ENCODE results near the gene TSPAN12.

Gene TSPAN12

DNA sequence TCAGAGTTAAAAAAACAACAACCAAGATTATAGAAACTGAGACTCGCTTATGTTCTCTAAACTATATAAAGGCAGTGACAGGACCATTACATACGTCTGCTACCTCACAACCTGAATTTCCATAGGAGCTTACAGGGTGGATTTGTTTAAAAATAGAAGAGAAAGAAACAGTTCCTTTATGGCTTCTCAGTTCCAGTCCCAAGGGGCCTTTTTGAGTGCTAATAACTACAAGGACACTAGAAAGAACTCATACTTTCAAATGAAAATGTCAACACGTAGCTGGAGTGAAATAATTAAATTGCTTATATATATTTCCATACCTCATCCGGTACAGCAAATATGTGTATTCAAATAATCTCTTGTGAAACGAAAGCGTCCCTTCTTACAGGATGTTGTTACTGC is 19.7 kb downstream of the TSPAN12 start:
- Histone ChIP-seq H3K36me3 (ENCODE audit: control insufficient read depth, insufficient read depth, low read length) (no peaks in the 10 kb centered on the region), H3K4me3 (ENCODE audit: low read length) (no peak overlapping the region), H3K4me1 (ENCODE audit: control insufficient read depth, insufficient read depth, low read length) (peaks cover 15% of the 10 kb centered on the region), H3K9me3 (ENCODE audit: control insufficient read depth, low read length) (no peaks in the 10 kb centered on the region), H3K27me3 (ENCODE audit: control insufficient read depth, insufficient read depth, low read length) (no peaks in the 10 kb centered on the region), H3K9ac (ENCODE audit: low read length) (no peak overlapping the region)

DNA sequence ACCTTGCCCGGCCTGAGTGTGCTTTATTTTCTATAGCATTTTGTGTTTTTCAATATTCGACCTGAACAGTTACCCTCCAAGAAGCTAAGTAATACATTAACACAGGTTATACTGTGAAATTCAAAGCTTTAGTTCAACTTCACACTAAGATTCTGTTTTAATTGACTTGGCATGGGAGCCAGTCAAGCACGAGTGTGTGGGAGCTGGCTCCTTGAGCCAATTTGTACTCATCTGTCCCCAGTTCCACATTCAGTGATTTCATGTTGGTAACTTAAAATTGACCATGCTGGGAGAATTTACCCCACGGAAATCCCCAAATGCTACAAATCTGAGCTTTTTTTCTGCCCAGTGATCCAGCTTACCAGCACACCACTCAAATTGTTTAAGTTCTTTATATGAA is 20.3 kb downstream of the TSPAN12 start:
- peaks cover 15% of the 10 kb centered on the region for H3K4me1 ChIP-seq (ENCODE audit: control insufficient read depth, insufficient read depth, low read length)

DNA sequence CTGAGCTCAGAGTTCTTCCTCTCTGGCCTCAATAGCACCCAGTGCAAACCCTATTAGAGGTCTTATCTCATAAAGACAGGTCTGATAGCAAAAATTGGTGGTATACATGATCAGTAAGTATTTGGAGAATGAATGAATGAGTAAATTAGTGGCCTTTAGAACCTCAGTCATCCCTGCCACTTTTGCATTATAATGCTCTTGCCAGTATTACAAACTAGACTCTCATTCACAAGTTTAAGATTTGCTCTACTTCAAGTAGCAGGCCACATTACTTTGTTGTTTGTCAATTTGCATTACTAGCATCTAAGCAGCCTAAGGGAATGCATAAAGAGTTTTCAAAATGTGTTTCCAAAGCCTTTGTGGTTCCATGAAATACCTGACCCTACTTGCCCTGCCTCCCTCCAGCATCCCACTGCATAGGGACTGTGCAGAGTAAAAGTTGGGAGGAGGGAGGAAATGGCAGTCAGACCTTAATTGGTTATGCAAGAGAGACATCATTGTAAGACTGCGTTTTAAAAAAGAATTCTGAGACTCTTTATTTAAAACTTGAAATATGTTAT is 21.3 kb downstream of the TSPAN12 start:
- H3K27me3 ChIP-seq (ENCODE audit: control insufficient read depth, insufficient read depth, low read length): no peaks in the 10 kb centered on the region
- no peak overlapping the region for H3K4me3 ChIP-seq (ENCODE audit: low read length)
- no peak overlapping the region for H3K9ac ChIP-seq (ENCODE audit: low read length)
- no peaks in the 10 kb centered on the region for H3K36me3 ChIP-seq (ENCODE audit: control insufficient read depth, insufficient read depth, low read length)
- H3K9me3 ChIP-seq (ENCODE audit: control insufficient read depth, low read length): no peaks in the 10 kb centered on the region
- H3K4me1 ChIP-seq (ENCODE audit: control insufficient read depth, insufficient read depth, low read length): peaks cover 6% of the 10 kb centered on the region

More for the DNA sequence above, 20.3 kb downstream of the TSPAN12 start:
- Histone ChIP-seq H3K4me3 (ENCODE audit: low read length) (no peak overlapping the region), H3K9me3 (ENCODE audit: control insufficient read depth, low read length) (no peaks in the 10 kb centered on the region), H3K27me3 (ENCODE audit: control insufficient read depth, insufficient read depth, low read length) (no peaks in the 10 kb centered on the region), H3K36me3 (ENCODE audit: control insufficient read depth, insufficient read depth, low read length) (no peaks in the 10 kb centered on the region), H3K9ac (ENCODE audit: low read length) (no peak overlapping the region)

DNA sequence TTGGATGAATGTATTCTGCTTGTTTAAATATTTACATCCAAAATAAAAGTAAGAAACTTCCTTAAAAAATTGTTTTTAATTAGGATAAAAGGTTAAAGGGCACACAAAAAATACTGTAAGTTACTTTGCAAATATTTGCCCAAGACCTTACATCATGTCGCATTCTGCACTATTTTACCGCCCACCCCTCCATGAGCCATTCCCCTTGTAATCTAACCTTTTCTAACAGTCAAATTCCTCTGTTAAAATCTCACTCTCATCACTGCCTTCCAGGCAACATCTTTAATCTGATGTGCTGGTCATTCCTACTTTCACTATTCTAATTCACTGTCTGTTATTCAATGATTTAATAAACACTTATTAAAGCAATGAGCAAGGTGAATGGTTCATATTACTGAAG is 23.2 kb downstream of the TSPAN12 start:
- H3K9me3 ChIP-seq (ENCODE audit: control insufficient read depth, low read length): no peaks in the 10 kb centered on the region
- no peaks in the 10 kb centered on the region for H3K36me3 ChIP-seq (ENCODE audit: control insufficient read depth, insufficient read depth, low read length)
- H3K9ac ChIP-seq (ENCODE audit: low read length): no peak overlapping the region
- no peak overlapping the region for H3K4me3 ChIP-seq (ENCODE audit: low read length)
- H3K4me1 ChIP-seq (ENCODE audit: control insufficient read depth, insufficient read depth, low read length): peaks cover 5% of the 10 kb centered on the region
- H3K27me3 ChIP-seq (ENCODE audit: control insufficient read depth, insufficient read depth, low read length): no peaks in the 10 kb centered on the region

DNA sequence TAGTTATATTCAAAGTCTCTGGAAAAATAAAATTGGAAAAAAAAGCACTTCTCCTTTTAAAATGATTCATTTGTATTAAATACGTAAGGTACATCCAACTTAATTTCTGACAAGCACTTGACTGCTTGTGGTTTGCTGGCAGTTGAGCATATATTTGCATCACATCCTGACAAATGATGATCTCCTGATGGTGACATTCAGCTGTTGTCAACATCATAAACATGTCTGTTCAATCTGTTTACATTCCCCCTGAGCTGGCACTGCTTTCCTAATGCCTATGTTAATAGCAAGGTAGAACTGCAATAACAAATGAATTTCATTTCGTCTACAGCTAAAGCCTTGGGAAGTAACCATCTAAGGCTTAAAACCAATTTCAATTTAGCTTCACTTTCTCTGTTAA is 24.4 kb downstream of the TSPAN12 start:
- Histone ChIP-seq H3K27me3 (ENCODE audit: control insufficient read depth, insufficient read depth, low read length) (no peaks in the 10 kb centered on the region), H3K9me3 (ENCODE audit: control insufficient read depth, low read length) (no peaks in the 10 kb centered on the region), H3K9ac (ENCODE audit: low read length) (no peak overlapping the region), H3K36me3 (ENCODE audit: control insufficient read depth, insufficient read depth, low read length) (no peaks in the 10 kb centered on the region), H3K4me1 (ENCODE audit: control insufficient read depth, insufficient read depth, low read length) (peaks cover 5% of the 10 kb centered on the region), H3K4me3 (ENCODE audit: low read length) (no peak overlapping the region)

DNA sequence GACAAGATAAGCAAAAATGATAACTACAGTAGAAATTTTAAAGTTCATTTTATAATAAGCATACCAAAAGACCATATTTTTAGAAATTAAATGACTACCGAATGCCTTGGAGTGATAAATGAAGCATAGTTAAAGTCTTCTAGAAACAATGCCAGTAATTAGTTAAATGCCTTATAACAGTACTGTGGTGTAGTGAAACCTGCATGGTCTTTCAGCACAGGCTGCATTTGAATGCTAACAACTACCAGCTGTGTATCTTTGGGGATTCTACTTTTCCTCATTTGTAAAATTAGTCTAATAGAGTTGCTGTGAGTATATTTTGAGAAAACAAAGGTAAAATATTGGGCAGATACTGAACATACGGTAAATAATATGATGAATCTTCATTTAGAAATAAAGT is 25.1 kb downstream of the TSPAN12 start:
- no peak overlapping the region for H3K4me3 ChIP-seq (ENCODE audit: low read length)
- no peaks in the 10 kb centered on the region for H3K36me3 ChIP-seq (ENCODE audit: control insufficient read depth, insufficient read depth, low read length)
- H3K9me3 ChIP-seq (ENCODE audit: control insufficient read depth, low read length): no peaks in the 10 kb centered on the region
- H3K27me3 ChIP-seq (ENCODE audit: control insufficient read depth, insufficient read depth, low read length): no peaks in the 10 kb centered on the region
- H3K9ac ChIP-seq (ENCODE audit: low read length): no peak overlapping the region
- peaks cover 5% of the 10 kb centered on the region for H3K4me1 ChIP-seq (ENCODE audit: control insufficient read depth, insufficient read depth, low read length)

DNA sequence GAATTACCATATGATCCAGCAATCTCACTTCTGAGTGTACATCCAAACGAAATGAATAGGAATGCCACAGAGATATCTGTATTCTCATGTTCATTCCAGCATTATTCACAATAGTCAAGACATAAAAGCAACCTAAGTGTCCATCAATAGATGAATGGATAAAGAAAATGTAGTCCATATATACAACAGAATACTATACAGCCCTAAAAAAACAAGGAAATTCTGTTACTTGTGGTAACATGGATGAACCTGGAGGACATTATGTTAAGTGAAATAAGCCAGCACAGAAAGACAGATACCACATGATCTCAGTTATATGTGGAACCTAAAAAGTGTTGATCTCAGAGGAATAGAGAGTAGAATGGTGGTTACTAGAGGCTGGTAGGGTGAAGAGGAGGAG is 26.7 kb downstream of the TSPAN12 start:
- Histone ChIP-seq H3K9ac (ENCODE audit: low read length) (no peak overlapping the region), H3K27me3 (ENCODE audit: control insufficient read depth, insufficient read depth, low read length) (no peaks in the 10 kb centered on the region), H3K9me3 (ENCODE audit: control insufficient read depth, low read length) (no peaks in the 10 kb centered on the region), H3K36me3 (ENCODE audit: control insufficient read depth, insufficient read depth, low read length) (no peaks in the 10 kb centered on the region), H3K4me1 (ENCODE audit: control insufficient read depth, insufficient read depth, low read length) (peaks cover 5% of the 10 kb centered on the region), H3K4me3 (ENCODE audit: low read length) (no peak overlapping the region)

DNA sequence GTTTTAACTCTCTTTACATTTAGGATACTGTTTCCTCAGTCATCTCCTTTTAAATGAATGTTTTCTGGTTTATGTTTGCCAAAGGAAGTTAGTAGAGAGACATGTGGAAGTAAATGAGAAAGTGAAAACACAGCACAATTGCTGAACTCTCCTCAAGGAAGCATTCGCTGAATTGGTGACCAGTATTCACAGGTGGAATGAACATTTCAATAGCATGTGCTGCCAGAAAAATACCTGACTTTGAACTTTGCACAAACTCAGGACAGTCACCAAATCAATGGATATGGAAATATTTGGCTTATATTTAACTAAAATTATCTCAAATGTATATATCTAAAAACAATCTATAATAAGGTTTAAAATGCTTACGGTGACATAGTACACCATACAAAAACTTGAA is 28.5 kb downstream of the TSPAN12 start:
- Histone ChIP-seq H3K4me1 (ENCODE audit: control insufficient read depth, insufficient read depth, low read length) (peaks cover 5% of the 10 kb centered on the region), H3K9ac (ENCODE audit: low read length) (no peak overlapping the region), H3K27me3 (ENCODE audit: control insufficient read depth, insufficient read depth, low read length) (no peaks in the 10 kb centered on the region), H3K9me3 (ENCODE audit: control insufficient read depth, low read length) (no peaks in the 10 kb centered on the region), H3K4me3 (ENCODE audit: low read length) (no peak overlapping the region), H3K36me3 (ENCODE audit: control insufficient read depth, insufficient read depth, low read length) (no peaks in the 10 kb centered on the region)

DNA sequence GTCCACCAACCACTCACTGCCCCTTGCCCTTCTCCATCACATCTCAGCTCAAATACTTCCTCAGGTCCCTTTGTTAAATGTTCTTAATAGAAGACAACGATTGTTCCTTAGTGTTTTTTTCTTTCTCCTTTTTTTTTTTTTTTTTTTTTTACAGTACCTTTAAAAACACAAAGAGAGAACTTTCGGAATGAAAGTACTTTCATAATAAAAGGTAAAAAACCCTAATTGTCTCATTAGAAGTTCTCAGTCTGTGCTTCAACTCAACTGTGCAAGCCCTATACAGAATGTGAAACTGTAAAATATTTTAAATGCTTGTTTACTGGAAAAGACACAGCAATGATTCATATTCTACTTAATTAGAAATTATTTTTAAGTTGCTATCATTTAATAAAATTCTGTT is 29.4 kb downstream of the TSPAN12 start:
- Histone ChIP-seq H3K9me3 (ENCODE audit: control insufficient read depth, low read length) (no peaks in the 10 kb centered on the region), H3K27me3 (ENCODE audit: control insufficient read depth, insufficient read depth, low read length) (no peaks in the 10 kb centered on the region), H3K36me3 (ENCODE audit: control insufficient read depth, insufficient read depth, low read length) (no peaks in the 10 kb centered on the region), H3K4me1 (ENCODE audit: control insufficient read depth, insufficient read depth, low read length) (no peaks in the 10 kb centered on the region), H3K9ac (ENCODE audit: low read length) (no peak overlapping the region), H3K4me3 (ENCODE audit: low read length) (no peak overlapping the region)

DNA sequence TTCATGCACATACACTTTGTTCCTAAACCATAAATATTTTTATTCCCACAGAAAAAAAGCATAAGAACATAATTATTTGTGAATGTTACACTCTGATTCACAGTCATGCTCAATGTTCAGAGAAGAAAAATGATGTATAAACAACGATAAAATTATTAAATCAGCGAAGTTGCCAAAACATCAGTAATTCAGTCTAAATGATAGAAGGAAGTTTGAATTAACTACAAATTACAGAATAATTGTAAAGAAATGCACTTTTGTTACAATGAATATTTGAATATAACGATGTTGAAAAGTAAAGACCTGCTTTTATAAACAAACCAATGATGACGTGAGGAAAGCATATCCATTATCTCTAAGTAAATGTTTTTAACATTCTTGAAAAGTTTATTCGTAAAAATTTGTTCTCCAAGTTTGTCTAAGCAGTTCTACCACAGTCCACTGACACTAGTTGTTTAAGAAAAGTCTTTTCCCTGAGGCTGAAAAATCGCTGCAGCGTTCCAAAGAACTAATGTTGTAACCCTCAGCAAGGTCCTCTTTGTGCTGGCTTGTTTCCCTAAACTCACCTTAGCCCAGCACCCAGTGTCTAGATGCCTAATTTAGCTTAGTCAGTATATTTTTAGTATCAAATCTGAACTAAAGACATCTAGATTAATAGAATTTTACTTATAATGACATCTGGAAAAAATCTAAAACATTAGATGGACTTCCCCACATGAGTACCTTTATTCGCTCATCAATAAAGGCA is 30.4 kb downstream of the TSPAN12 start:
- H3K9me3 ChIP-seq (ENCODE audit: control insufficient read depth, low read length): no peaks in the 10 kb centered on the region
- no peak overlapping the region for H3K9ac ChIP-seq (ENCODE audit: low read length)
- H3K4me3 ChIP-seq (ENCODE audit: low read length): no peak overlapping the region
- H3K4me1 ChIP-seq (ENCODE audit: control insufficient read depth, insufficient read depth, low read length): no peaks in the 10 kb centered on the region
- H3K27me3 ChIP-seq (ENCODE audit: control insufficient read depth, insufficient read depth, low read length): no peaks in the 10 kb centered on the region
- no peaks in the 10 kb centered on the region for H3K36me3 ChIP-seq (ENCODE audit: control insufficient read depth, insufficient read depth, low read length)

DNA sequence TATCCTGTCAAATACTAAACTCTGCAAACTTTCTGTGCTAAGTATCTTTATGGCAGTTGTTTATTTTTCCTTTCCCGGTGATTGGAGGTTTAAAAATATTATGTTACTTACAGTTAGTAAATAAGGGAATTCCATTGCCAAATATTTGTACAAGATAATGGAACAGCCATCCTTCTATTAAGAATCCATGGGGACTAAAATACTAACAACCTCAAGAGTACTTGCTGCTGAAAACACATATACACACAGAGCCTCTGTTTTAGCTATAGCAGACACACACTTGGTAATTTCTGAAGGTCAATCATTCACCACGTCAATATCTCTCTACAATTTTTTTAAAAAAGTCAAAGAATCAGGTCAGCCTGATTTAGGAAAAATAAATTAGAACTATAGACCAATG is 32.4 kb downstream of the TSPAN12 start:
- no peak overlapping the region for H3K4me3 ChIP-seq (ENCODE audit: low read length)
- H3K9me3 ChIP-seq (ENCODE audit: control insufficient read depth, low read length): no peaks in the 10 kb centered on the region
- H3K36me3 ChIP-seq (ENCODE audit: control insufficient read depth, insufficient read depth, low read length): no peaks in the 10 kb centered on the region
- H3K4me1 ChIP-seq (ENCODE audit: control insufficient read depth, insufficient read depth, low read length): no peaks in the 10 kb centered on the region
- no peak overlapping the region for H3K9ac ChIP-seq (ENCODE audit: low read length)
- no peaks in the 10 kb centered on the region for H3K27me3 ChIP-seq (ENCODE audit: control insufficient read depth, insufficient read depth, low read length)

DNA sequence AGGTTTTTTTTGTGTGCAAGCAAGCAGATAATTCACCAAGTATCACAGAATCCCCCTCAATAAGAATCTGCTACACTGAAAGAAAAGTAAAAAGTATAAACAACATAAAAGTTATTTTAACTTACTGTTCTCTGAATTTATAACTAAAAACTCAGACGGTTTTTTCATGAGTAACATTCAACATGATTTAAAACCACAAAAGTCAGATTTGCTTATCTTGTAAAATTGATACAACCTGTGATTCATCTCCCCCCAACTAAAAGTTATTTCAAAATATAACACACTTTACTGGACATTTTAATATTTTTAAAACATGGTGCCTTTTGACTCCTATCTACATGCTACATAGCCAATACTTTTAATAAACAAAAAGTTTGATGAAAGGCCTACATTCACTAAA is 32.8 kb downstream of the TSPAN12 start:
- no peaks in the 10 kb centered on the region for H3K9me3 ChIP-seq (ENCODE audit: control insufficient read depth, low read length)
- H3K4me3 ChIP-seq (ENCODE audit: low read length): no peak overlapping the region
- no peaks in the 10 kb centered on the region for H3K36me3 ChIP-seq (ENCODE audit: control insufficient read depth, insufficient read depth, low read length)
- H3K9ac ChIP-seq (ENCODE audit: low read length): no peak overlapping the region
- H3K27me3 ChIP-seq (ENCODE audit: control insufficient read depth, insufficient read depth, low read length): no peaks in the 10 kb centered on the region
- H3K4me1 ChIP-seq (ENCODE audit: control insufficient read depth, insufficient read depth, low read length): no peaks in the 10 kb centered on the region
